ENCODE measurements around the gene GRK6.

Gene GRK6

DNA sequence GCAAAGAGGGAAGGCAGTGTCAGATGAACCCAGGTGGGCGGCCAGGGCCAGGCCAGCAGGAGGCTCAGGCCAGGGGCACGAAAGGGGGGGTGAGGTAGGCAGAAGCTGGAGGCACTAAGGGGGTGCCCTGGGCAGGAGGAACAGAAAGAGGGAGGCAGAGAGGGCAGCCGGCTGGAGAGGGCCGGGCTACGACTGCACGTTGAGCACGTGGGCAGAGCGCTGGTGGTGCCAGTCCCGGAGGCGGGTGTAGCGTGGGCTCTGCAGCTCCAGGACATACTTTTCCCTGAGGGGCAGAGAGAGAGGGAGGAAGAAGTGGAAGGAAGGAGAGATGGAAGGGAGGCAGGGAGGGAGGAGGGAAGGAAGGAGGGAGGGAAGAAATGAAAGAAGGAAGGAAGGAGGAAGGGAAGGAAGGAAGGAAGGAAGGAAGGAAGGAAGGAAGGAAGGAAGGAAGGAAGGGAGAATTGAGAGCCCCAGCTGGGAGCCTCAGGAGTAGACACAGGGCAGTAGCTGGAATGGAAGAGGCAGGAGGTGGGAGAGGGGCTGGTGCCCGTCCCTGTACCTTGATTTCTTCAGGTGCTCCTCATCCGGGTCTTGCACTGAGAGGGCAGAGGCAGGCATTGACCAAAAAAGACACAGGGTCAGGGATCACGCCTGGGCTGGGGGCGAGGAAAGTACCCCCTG is 64.0 kb downstream of the GRK6 start:
- DNase-seq, result no peak

- DNase-seq, result no peak
Observed at GRCh38 chr5:177490992-177491391, 64.5 kb downstream of the GRK6 start.

DNA sequence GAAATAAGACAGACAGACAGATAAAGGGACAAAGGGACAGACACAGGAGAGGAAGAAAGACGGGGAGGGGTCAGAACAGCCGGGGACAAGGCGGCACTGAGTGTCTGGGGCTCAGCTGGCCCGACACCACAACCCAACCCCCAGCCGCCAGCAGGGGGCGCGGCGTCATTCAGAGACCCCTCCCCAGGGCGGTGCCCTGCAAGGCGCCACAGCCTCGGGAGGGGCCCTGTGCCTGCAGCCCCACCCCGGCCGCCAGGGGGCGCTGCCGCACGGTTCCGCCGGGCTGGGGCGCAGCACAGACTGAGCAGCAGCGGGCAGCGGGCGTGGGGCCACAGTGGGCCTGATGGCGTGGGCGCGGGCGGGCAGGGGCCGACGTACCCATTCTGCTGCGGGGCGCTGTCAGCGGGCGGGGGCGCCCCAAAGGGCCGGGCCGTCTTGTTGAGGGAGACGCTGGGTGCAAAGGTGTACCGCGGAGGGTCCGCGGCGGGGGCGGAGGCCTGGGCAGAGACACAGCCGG is 65.0 kb downstream of the GRK6 start:
- peak; percentile 14 for DNase-seq

- no peak for DNase-seq
Observed at GRCh38 chr5:177491983-177492746, 65.7 kb downstream of the GRK6 start.

Data from central memory CD4-positive, alpha-beta T cell (primary cell).